Measurements from ENCODE around the gene CHURC1. TPM values are rescaled to one million over a fixed set of nuclear protein-coding genes. Genes with fewer than 3 reads are reported as not detected.
A peak's percentile ranks its signal among the peaks of the same experiment; 100 is the strongest.

The CHURC1 gene
- total and polyA plus RNA-seq, 2 of the 8 experiments (the other 6 are each of a cell fraction or from before 2014, with no cell fraction given): 50.2 to 59.3 TPM

DNA sequence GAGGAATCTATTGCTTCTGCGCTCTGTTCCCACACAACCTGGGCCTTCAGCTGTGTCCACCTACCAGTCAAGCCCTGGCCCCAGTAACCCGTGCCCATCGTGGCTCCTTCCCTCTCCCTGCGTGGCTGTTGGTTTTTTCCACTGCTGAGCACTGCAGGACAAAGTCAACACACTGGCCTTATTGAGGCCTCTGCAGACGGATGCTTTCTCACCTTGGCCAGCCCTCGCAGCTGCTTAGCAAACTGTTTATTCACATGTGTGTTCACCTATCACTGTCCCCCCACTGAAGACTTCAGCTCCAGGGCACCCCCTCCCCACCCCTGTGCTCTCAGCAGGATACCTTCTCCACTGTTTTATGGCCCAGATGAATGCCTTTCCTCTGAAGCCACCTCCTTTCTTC, 41.0 kb downstream of the CHURC1 start:
- Histone ChIP-seq H3K79me1 (ENCODE audit: low read depth, low read length) (peaks cover 7% of the 10 kb centered on the region), H3K27ac (ENCODE audit: low read depth, low read length) (no peak overlapping the region), H2BK5ac (ENCODE audit: low read depth, low read length) (peak overlapping the region; percentile 41; the same call in 1 of the 2 replicates), H2BK120ac (replicated peaks; ENCODE audit: low read depth, low read length) (no peak overlapping the region), H3K4me2 (ENCODE audit: insufficient read depth in 1 of 2, low read depth in 2 of 2, low read length in 2 of 2) (peak overlapping the region; percentile 0 to 24; a peak in 1 of 4 replicates), H3K23me2 (ENCODE audit: low read depth, low read length) (no peaks in the 10 kb centered on the region), H3K9ac (replicated peaks in 1 of 4; ENCODE audit: extremely low read depth in 1 of 4, low read depth in 3 of 4, low read length in 3 of 4) (no peak overlapping the region), H3K36me3 (ENCODE audit: control insufficient read depth in 2 of 4, insufficient read depth in 4 of 4, low read length in 3 of 4) (peaks cover 3 to 13% (median 7%) of the 10 kb centered on the region in 4 experiments; a peak in 3 of 8 replicates), H4K20me1 (replicated peaks in 1 of 2; ENCODE audit: control insufficient read depth in 1 of 2, insufficient read depth in 2 of 2, low read length in 2 of 2) (peaks cover 0 to 6% of the 10 kb centered on the region in 2 experiments), H3K4me1 (replicated peaks in 1 of 4; ENCODE audit: control insufficient read depth in 3 of 4, insufficient read depth in 4 of 4, low read length in 3 of 4) (peaks cover 10 to 22% (median 17%) of the 10 kb centered on the region in 4 experiments), H2AFZ (ENCODE audit: low read length) (no peak overlapping the region), H3K18ac (ENCODE audit: extremely low read depth, low read length) (no peak overlapping the region), H3K27me3 (replicated peaks in 1 of 4; ENCODE audit: control insufficient read depth in 3 of 4, extremely low read depth in 1 of 4, insufficient read depth in 3 of 4, low read length in 3 of 4) (no peaks in the 10 kb centered on the region), H4K8ac (ENCODE audit: extremely low read depth, insufficient read depth, low read length) (no peak overlapping the region), H3K4me3 (ENCODE audit: extremely low read depth in 1 of 4, insufficient read depth in 2 of 4, low read depth in 3 of 4, low read length in 4 of 4) (no peak overlapping the region), H4K91ac (replicated peaks; ENCODE audit: insufficient read length, low read length) (no peak overlapping the region), H2BK12ac (ENCODE audit: low read depth, low read length) (0 out of 2 replicates have a peak overlapping the region, but pooled peaks have one; percentile 18), H2BK20ac (ENCODE audit: low read length) (no peak overlapping the region; the same call in 1 of the 2 replicates), H2AK5ac (ENCODE audit: low read depth, low read length) (no peak overlapping the region), H3K56ac (replicated peaks; ENCODE audit: insufficient read length, low read depth, low read length) (no peak overlapping the region), H3K14ac (ENCODE audit: insufficient read length) (no peak overlapping the region), H3K9me3 (ENCODE audit: insufficient read depth in 2 of 2, low read depth in 1 of 2, low read length in 1 of 2) (no peaks in the 10 kb centered on the region), H3K4ac (replicated peaks; ENCODE audit: insufficient read length, low read depth, low read length) (no peak overlapping the region), H2BK15ac (ENCODE audit: low read length) (peak overlapping the region; percentile 83), H4K5ac (ENCODE audit: insufficient read length, low read depth, low read length) (no peak overlapping the region), H3K23ac (ENCODE audit: insufficient read length) (no peak overlapping the region), H3K79me2 (ENCODE audit: control insufficient read depth in 1 of 2, insufficient read depth in 2 of 2, low read length in 2 of 2) (peaks cover 0 to 5% of the 10 kb centered on the region in 2 experiments; a peak in 1 of 4 replicates)
- 68% methylated on average over 6 of the region's 6 CpGs; no CpG with 5 or more reads in 1 of the 2 experiments for WGBS, 2 experiments (ENCODE audit: extremely low coverage in 1 of 2, insufficient coverage in 1 of 2, insufficient read length in 1 of 2, insufficient replicate concordance in 2 of 2, low coverage in 1 of 2, low lambda C conversion rate in 2 of 2, missing lambda C conversion rate in 1 of 2)
- ChIA-PET CTCF (ENCODE audit: partially characterized antibody) (interaction anchor here (0.8 to 6.7 kb wide), 12 partner anchors 9 to 132 kb away, joined by 3 to 45 read pairs (median 6); partner anchors contain the start of gene CHURC1), POLR2A (ENCODE audit: partially characterized antibody) (interaction anchor here (0.8 to 2.1 kb wide), 3 partner anchors 11 to 271 kb away, joined by 3 to 6 read pairs (median 4); no protein-coding TSS in a partner anchor)
- DNase-seq (ENCODE audit: low read depth in 1 of 2, low spot score in 2 of 2) (no peak), FAIRE-seq (no peak)
- TF ChIP-seq SIRT6 (IDR thresholded peaks at IDR 0.05; ENCODE audit: low read length): no peak
- no peak for TF ChIP-seq RBBP5 (IDR thresholded peaks at IDR 0.05; ENCODE audit: borderline replicate concordance, low read depth, low read length)
- TF ChIP-seq JUND (IDR thresholded peaks at IDR 0.05; ENCODE audit: low read length): no peak
- TF ChIP-seq MAFK (IDR thresholded peaks at IDR 0.05; ENCODE audit: low read depth, low read length): no peak
- TF ChIP-seq KDM4A (IDR thresholded peaks at IDR 0.05; ENCODE audit: low read depth, low read length, severe bottlenecking): no peak
